K562 (cell line): Measurements from ENCODE around the gene PSMD8. TPM values are rescaled to one million over a fixed set of nuclear protein-coding genes. Genes with fewer than 3 reads are reported as not detected.
A peak's percentile ranks its signal among the peaks of the same experiment; 100 is the strongest.
"Not testable (repeated sequence)": the region's sequence is repeated elsewhere in the genome, so short reads cannot be mapped to it uniquely, and the experiment has no call there.

ENCODE experiments used
- ATAC-seq: fragments of 200-7000 bp; cut with Tn5 transposase; 3 replicates; pipeline ENCODE4 v1.9.1; 2020; ENCODE audit warnings: moderate library complexity
- BruUV-seq: library from RNA; stranded (reverse); fragments of 400-500 nt; replicated peaks from 2 replicates; lab custom pipeline; 2021; lab: Mats Ljungman, UMichigan
- CTCF ChIA-PET: fragments of 300-600 bp; formaldehyde crosslinking; extraction: SDS; loops from one replicate; lab custom pipeline; 2021; ENCODE audit warnings: low intra/inter-chr PET ratio; lab: Yijun Ruan, JAX
- POLR2A ChIA-PET: fragments of 300-600, 350-650 bp; sonication (Branson Sonifier 250); formaldehyde crosslinking; extraction: SDS; loops from one replicate; lab custom pipeline; 2021; ENCODE audit warnings: antibody characterized with exemption, inconsistent platforms; lab: Yijun Ruan, JAX
- DNase-seq, 4 experiments: peaks; one replicate each; pipeline versions ENCODE4 v3.0.0 to v3.0.0-alpha.2; 2011 to 2018; ENCODE audit warnings: low spot score in 3 of 4, mixed read lengths in 3 of 4; ENCODE audit errors: extremely low read depth in 1 of 4
- FAIRE-seq: peaks from 2 replicates; lab custom pipeline; 2011; peaks lifted over from hg19 to GRCh38; lab: Jason Lieb, UNC
- H2AFZ ChIP-seq: 2 replicates; pipeline ENCODE4 v1.6.0; 2011; ENCODE audit warnings: low read depth, low read length, control low read depth, inconsistent platforms
- H3K27ac ChIP-seq: fragments of 200-600 bp; 3 replicates; pipeline ENCODE4 v1.8.0; 2011; ENCODE audit warnings: low read depth, mild to moderate bottlenecking, control low read depth, inconsistent platforms, low read length, moderate library complexity, mixed read lengths; ENCODE audit errors: extremely low read depth
- H3K27me3 ChIP-seq, 2 experiments: fragments of 300-600 bp in 1 of 2; 2 replicates in 1 of 2; 3 replicates in 1 of 2; pipeline versions ENCODE4 v1.6.0 to v1.8.0; 2011; ENCODE audit warnings: inconsistent platforms in 2 of 2, low read length in 2 of 2, mild to moderate bottlenecking in 1 of 2, mixed read lengths in 1 of 2, moderate library complexity in 1 of 2; ENCODE audit not compliant: control insufficient read depth in 2 of 2, insufficient read depth in 2 of 2
- H3K36me3 ChIP-seq: fragments of 300-600 bp; 3 replicates; pipeline ENCODE4 v1.8.0; 2011; ENCODE audit warnings: mild to moderate bottlenecking, low read length, inconsistent platforms; ENCODE audit not compliant: control insufficient read depth, insufficient read depth
- H3K4me1 ChIP-seq, 2 experiments: fragments of 200-600 bp in 1 of 2; replicated peaks in 1 of 2; 2 replicates in 1 of 2; 3 replicates in 1 of 2; pipeline versions ENCODE4 v1.5.1 to v1.8.0; 2011; ENCODE audit warnings: inconsistent platforms in 2 of 2, low read length in 2 of 2, mild to moderate bottlenecking in 1 of 2, mixed read lengths in 1 of 2, moderate library complexity in 1 of 2; ENCODE audit not compliant: control insufficient read depth in 2 of 2, insufficient read depth in 2 of 2
- H3K4me2 ChIP-seq: 2 replicates; pipeline ENCODE4 v1.6.1; 2011; ENCODE audit warnings: low read length, control low read depth, inconsistent platforms, mixed read lengths; ENCODE audit not compliant: insufficient read depth
- H3K4me3 ChIP-seq: fragments of 200-600 bp; sonication (generic), shearing (Covaris generic); 2 replicates; pipeline ENCODE4 v1.5.1; 2016; ENCODE audit warnings: control low read depth, inconsistent platforms
- H3K79me2 ChIP-seq: fragments of 200-600 bp; 3 replicates; pipeline ENCODE4 v1.8.0; 2011; ENCODE audit warnings: low read length, inconsistent platforms; ENCODE audit not compliant: control insufficient read depth, insufficient read depth
- H3K9ac ChIP-seq, 2 experiments: 2 replicates each; pipeline versions ENCODE4 v1.6.0 to v1.6.1; 2011; ENCODE audit warnings: low read depth in 2 of 2, low read length in 2 of 2, control low read depth in 1 of 2, inconsistent platforms in 1 of 2, mild to moderate bottlenecking in 1 of 2, mixed read lengths in 1 of 2; ENCODE audit not compliant: insufficient read depth in 1 of 2
- H3K9me1 ChIP-seq: one replicate; pipeline ENCODE4 v1.6.0; 2011; ENCODE audit warnings: inconsistent platforms, mild to moderate bottlenecking, low read length, moderate library complexity; ENCODE audit not compliant: control insufficient read depth, insufficient read depth
- H3K9me3 ChIP-seq: replicated peaks from 2 replicates; pipeline ENCODE4 v1.5.1; 2011; ENCODE audit warnings: low read depth, low read length, inconsistent platforms; ENCODE audit not compliant: control insufficient read depth, insufficient read depth
- H4K20me1 ChIP-seq: replicated peaks from 2 replicates; pipeline ENCODE4 v1.6.1; 2011; ENCODE audit warnings: low read length, inconsistent platforms, mixed read lengths; ENCODE audit not compliant: control insufficient read depth, insufficient read depth
- PATZ1 ChIP-seq: fragments of 250-450 bp; sonication (Bioruptor Pico); IDR thresholded peaks from 2 replicates; pipeline ENCODE4 v1.5.0; 2020; ENCODE audit warnings: mild to moderate bottlenecking, borderline replicate concordance
- POLR2G ChIP-seq: fragments of 200-400 bp; formaldehyde crosslinking; IDR thresholded peaks from 2 replicates; pipeline ENCODE4 v1.6.1; 2017; ENCODE audit warnings: low read depth, mild to moderate bottlenecking, antibody characterized with exemption, low read length, moderate library complexity
- WGBS: fragments of 100-300 bp; shearing (Covaris generic); methylation state at CpG from one replicate; pipeline ENCODE4 v1.1.6; 2016; ENCODE audit warnings: low coverage, mixed read lengths; ENCODE audit not compliant: insufficient coverage; ENCODE audit errors: missing lambda C conversion rate; 5-methylcytosine and 5-hydroxymethylcytosine counted together
- in situ Hi-C: fragments of 300-500 bp; cut with MboI; formaldehyde crosslinking; loops from 4 replicates; pipeline ENCODE4 v1.15.0; 2018; ENCODE audit warnings: inconsistent platforms, mixed read lengths
- intact Hi-C: fragments of 100-400 bp; cut with micrococcal nuclease; formaldehyde crosslinking; loops from 2 replicates; pipeline ENCODE4 v1.14.2; 2022
- polyA plus RNA-seq, 8 experiments: library from polyadenylated mRNA; depleted of rRNA in 4 of 8; stranded (reverse) in 5 of 8; unstranded in 3 of 8; fragments of >200 nt; fragmentation: Nextera tagmentation in 2 of 8; fragmentation: Illumina TruSeq in 1 of 8; extraction: Ambion mirVana in 2 of 8; extraction: Trizol in 1 of 8; gene quantifications; 2 replicates each; pipeline versions ENCODE4 v1.2.1 to v1.2.3, GENCODE V29; 2011 to 2014; ENCODE audit warnings: inconsistent platforms in 1 of 8, missing spikeins in 1 of 8
- total RNA-seq, 7 experiments: library from RNA; depleted of rRNA in 6 of 7; stranded (reverse); fragments of >200 nt in 6 of 7; fragmentation: Illumina TruSeq in 2 of 7; extraction: Trizol in 2 of 7; gene quantifications; 2 replicates each; pipeline versions ENCODE4 v1.2.1 to v1.2.3, GENCODE V29; 2011 to 2021; ENCODE audit warnings: low replicate concordance in 1 of 7
- TF ChIP-seq, protein P1 (sequence below): sonication (generic); formaldehyde crosslinking; IDR thresholded peaks from 2 replicates; pipeline ENCODE4 v1.8.0; 2022; ENCODE audit warnings: missing genetic modification reagents, mild to moderate bottlenecking, moderate library complexity, borderline replicate concordance

Gene PSMD8
- total and polyA plus RNA-seq, 9 of the 15 experiments (the other 6 are each of a cell fraction or from before 2014, with no cell fraction given): 130 to 583 (median 315) TPM

DNA sequence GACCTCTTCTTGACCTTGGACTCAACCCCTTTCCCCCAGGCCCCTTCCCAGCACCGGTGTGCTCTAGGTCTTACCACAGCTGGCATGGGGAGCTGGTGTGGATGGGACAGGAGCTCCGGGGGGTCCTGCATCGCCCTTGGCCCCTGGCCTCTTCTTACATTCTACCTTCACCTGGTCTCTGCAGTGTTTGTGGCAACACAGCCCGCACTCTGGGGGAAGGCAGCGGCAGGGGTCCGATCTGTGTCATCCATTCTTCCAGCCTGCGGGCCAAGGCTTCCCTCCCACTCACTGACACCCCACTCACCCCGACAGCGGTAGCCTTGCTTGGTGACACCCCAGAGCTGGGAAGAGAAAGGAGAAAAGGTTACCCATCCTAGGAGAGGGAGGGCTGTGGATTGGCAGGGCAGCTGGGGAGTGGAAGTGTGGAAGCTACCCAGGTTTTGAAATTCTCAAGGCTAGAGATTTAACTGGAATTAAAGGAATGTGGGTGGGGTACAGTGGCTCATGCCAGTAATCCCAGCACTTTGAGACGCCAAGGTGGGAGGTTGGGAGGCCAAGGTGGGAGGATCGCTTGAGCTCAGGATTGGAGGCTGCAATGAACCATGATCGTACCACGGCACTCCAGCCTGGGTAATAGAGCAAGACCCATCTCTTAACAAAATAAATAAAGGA, 36.8 kb downstream of the PSMD8 start:
- TF ChIP-seq, protein P1, sequence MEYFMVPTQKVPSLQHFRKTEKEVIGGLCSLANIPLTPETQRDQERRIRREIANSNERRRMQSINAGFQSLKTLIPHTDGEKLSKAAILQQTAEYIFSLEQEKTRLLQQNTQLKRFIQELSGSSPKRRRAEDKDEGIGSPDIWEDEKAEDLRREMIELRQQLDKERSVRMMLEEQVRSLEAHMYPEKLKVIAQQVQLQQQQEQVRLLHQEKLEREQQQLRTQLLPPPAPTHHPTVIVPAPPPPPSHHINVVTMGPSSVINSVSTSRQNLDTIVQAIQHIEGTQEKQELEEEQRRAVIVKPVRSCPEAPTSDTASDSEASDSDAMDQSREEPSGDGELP: 0 out of 2 replicates have a peak, but pooled peaks have one; percentile 17
- TF ChIP-seq PATZ1 (CRISPR knock-in tag) (no peak), POLR2G (peak; percentile 66; the same call in 1 of the 2 replicates)
- TF ChIP-seq, all 486 proteins: peak for 2
- Histone ChIP-seq H3K27me3 (no peaks in the 10 kb centered on the region), H3K36me3 (peaks cover 16% of the 10 kb centered on the region; the same call in 2 of the 3 replicates), H3K9ac (peak overlapping the region in 1 of 2 experiments; percentile 81; a peak in 2 of 4 replicates), H3K27ac (no peak overlapping the region; the same call in 2 of the 3 replicates), H3K9me1 (peaks cover 5% of the 10 kb centered on the region), H3K4me2 (no peak overlapping the region), H2AFZ (no peak overlapping the region), H4K20me1 (no peaks in the 10 kb centered on the region), H3K4me3 (no peak overlapping the region), H3K79me2 (no peaks in the 10 kb centered on the region), H3K4me1 (peaks cover 29 to 48% of the 10 kb centered on the region in 2 experiments; a peak in 4 of 5 replicates), H3K9me3 (no peaks in the 10 kb centered on the region)
- CTCF ChIA-PET: no interaction called here
- in situ Hi-C loops (no loop called here), intact Hi-C loops (loop anchor here (5.0 kb wide), 1 partner anchor 96 kb away; no protein-coding TSS in a partner anchor)
- FAIRE-seq (no peak), DNase-seq (no peak), ATAC-seq (no peak)
- POLR2A ChIA-PET: interaction anchor here (0.6 to 1.7 kb wide), 3 partner anchors 13 to 276 kb away, joined by 3 to 4 read pairs (median 3); partner anchors contain the start of gene CATSPERG
- no TSS peak for BruUV-seq
- WGBS: 66% methylated on average over 9 of the region's 13 CpGs

- Histone ChIP-seq H3K36me3 (peaks cover 12% of the 10 kb centered on the region; the same call in 2 of the 3 replicates), H3K4me1 (peaks cover 34 to 49% of the 10 kb centered on the region in 2 experiments; a peak in 4 of 5 replicates)
- POLR2A ChIA-PET: interaction anchor here (0.6 to 1.7 kb wide), 2 partner anchors 12 to 277 kb away, joined by 3 to 4 read pairs; no protein-coding TSS in a partner anchor
- intact Hi-C loops: loop anchor here (5.0 kb wide), 1 partner anchor 95 kb away; no protein-coding TSS in a partner anchor
- H3K9me1 ChIP-seq, H3K27me3 ChIP-seq, in situ Hi-C loops, H3K27ac ChIP-seq, BruUV-seq, CTCF ChIA-PET, H2AFZ ChIP-seq, H3K4me2 ChIP-seq, H3K79me2 ChIP-seq, DNase-seq, H3K9ac ChIP-seq, H3K9me3 ChIP-seq, FAIRE-seq, H4K20me1 ChIP-seq, ATAC-seq, H3K4me3 ChIP-seq: not testable (repeated sequence)
- 70% methylated on average over 4 of the region's 5 CpGs for WGBS
Measured at GRCh38 chr19:38411898-38412297, 37.5 kb downstream of the PSMD8 start.
